Spleen (tissue), 7 donors: ENCODE measurements around the gene ZNF451.

Source experiments
- POLR2A ChIP-seq, 3 donors: fragments of 450-650 bp; IDR thresholded peaks; one replicate each; pipeline ENCODE4 v1.5.1; 2017; ENCODE audit warnings: antibody characterized with exemption in 3 of 3, mild to moderate bottlenecking in 1 of 3
- POLR2AphosphoS5 ChIP-seq, 3 donors: sonication (generic); formaldehyde crosslinking; IDR thresholded peaks; one replicate each; pipeline ENCODE4 v1.5.1; 2017; ENCODE audit warnings: antibody characterized with exemption in 3 of 3
- TF ChIP-seq, protein P1 (sequence below), 11 experiments: fragments of 200-600 bp in 7 of 11; fragments of 450-650 bp in 4 of 11; sonication (generic) in 4 of 11; IDR thresholded peaks in 8 of 11; conservative IDR thresholded peaks in 3 of 11; 1 replicate in 7 of 11; 2 replicates in 4 of 11; pipeline versions ENCODE4 v1.4.0 to v1.8.0; 2016 to 2021; ENCODE audit warnings: antibody characterized with exemption in 11 of 11, inconsistent platforms in 4 of 11, mild to moderate bottlenecking in 1 of 11
- donor health status: DM: no; HTN: no; CAD: no; lungs with moderate emphysema.
- donor health status: DM: no; HTN: no; CAD: no.
- donor health status: DM: no; HTN: no; CAD: no.

DNA sequence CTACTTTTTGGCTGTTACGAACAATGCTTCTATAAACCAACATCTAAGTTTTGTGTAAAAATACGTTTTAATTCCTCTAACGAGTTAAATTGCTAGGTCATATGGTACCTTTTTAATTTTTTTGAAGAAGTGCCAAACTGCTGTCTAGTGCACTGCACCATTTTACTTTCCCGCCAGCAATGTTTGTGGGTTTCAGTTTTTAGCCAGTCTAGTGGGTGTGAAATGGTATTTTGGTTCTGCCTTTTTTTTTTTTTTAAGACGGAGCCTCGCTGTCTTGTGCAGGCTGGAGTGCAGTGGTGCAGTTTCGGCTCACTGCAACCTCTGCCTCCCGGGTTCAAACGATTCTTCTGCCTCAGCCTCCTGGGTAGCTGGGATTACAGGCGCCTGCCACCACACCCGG lies 48.0 kb downstream of the ZNF451 start:
- TF ChIP-seq, protein P1, sequence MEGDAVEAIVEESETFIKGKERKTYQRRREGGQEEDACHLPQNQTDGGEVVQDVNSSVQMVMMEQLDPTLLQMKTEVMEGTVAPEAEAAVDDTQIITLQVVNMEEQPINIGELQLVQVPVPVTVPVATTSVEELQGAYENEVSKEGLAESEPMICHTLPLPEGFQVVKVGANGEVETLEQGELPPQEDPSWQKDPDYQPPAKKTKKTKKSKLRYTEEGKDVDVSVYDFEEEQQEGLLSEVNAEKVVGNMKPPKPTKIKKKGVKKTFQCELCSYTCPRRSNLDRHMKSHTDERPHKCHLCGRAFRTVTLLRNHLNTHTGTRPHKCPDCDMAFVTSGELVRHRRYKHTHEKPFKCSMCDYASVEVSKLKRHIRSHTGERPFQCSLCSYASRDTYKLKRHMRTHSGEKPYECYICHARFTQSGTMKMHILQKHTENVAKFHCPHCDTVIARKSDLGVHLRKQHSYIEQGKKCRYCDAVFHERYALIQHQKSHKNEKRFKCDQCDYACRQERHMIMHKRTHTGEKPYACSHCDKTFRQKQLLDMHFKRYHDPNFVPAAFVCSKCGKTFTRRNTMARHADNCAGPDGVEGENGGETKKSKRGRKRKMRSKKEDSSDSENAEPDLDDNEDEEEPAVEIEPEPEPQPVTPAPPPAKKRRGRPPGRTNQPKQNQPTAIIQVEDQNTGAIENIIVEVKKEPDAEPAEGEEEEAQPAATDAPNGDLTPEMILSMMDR (IDR thresholded peaks at IDR 0.05 in 8 of 11, conservative IDR thresholded peaks at IDR 0.05 in 3 of 11): no peak
- TF ChIP-seq POLR2A (IDR thresholded peaks at IDR 0.05) (no peak), POLR2AphosphoS5 (IDR thresholded peaks at IDR 0.05) (no peak)
